B cell (primary cell): Measurements from ENCODE around the gene EPN2. TPM values are rescaled to one million over a fixed set of nuclear protein-coding genes. Genes with fewer than 3 reads are reported as not detected.

Experiments
- ATAC-seq: fragments of 200-7000 bp; cut with Tn5 transposase; one replicate; pipeline ENCODE4 v1.10.0; 2021; ENCODE audit warnings: low read depth, mild to moderate bottlenecking, moderate number of reproducible peaks, moderate library complexity
- CTCF ChIA-PET: fragments of 350-600 bp; sonication (Branson Sonifier 250); formaldehyde crosslinking; loops from one replicate; lab custom pipeline; 2021; ENCODE audit warnings: antibody characterized with exemption, inconsistent platforms; lab: Charles Lee
- POLR2A ChIA-PET: fragments of 350-600 bp; sonication (Branson Sonifier 250); formaldehyde crosslinking; loops from one replicate; lab custom pipeline; 2021; ENCODE audit warnings: antibody characterized with exemption; lab: Charles Lee
- DNase-seq: peaks from one replicate; pipeline ENCODE4 v3.0.0; 2013
- H2AFZ ChIP-seq: 2 replicates; pipeline ENCODE4 v1.6.1; 2012; ENCODE audit warnings: mild to moderate bottlenecking, low read depth, low read length; ENCODE audit not compliant: insufficient read depth, poor library complexity, severe bottlenecking
- H3K27ac ChIP-seq, 2 donors: 1 replicate in 1 of 2; 2 replicates in 1 of 2; pipeline ENCODE4 v1.5.1; 2012 to 2013; ENCODE audit warnings: low read length in 2 of 2, mild to moderate bottlenecking in 2 of 2, moderate library complexity in 1 of 2
- H3K27me3 ChIP-seq, 4 experiments: fragments of 200-600 bp in 1 of 4; sonication (generic) in 1 of 4; replicated peaks in 1 of 4; 1 replicate in 2 of 4; 2 replicates in 2 of 4; pipeline versions ENCODE4 v1.6.1 to v1.7.0; 2013 to 2016; ENCODE audit warnings: low read length in 3 of 4, mild to moderate bottlenecking in 2 of 4, mixed read lengths in 1 of 4, moderate library complexity in 1 of 4; ENCODE audit not compliant: insufficient read depth in 4 of 4, control insufficient read depth in 3 of 4; ENCODE audit errors: control extremely low read depth in 1 of 4
- H3K36me3 ChIP-seq, 2 experiments: replicated peaks in 1 of 2; 1 replicate in 1 of 2; 2 replicates in 1 of 2; pipeline versions ENCODE4 v1.6.1 to v1.7.1; 2013; ENCODE audit warnings: low read length in 1 of 2; ENCODE audit not compliant: insufficient read depth in 2 of 2, control insufficient read depth in 1 of 2; ENCODE audit errors: control extremely low read depth in 1 of 2, extremely low read depth in 1 of 2
- H3K4me1 ChIP-seq, 2 donors: fragments of 200-600 bp in 1 of 2; sonication (generic) in 1 of 2; 1 replicate in 1 of 2; 2 replicates in 1 of 2; pipeline versions ENCODE4 v1.5.1 to v1.6.1; 2013 to 2017; ENCODE audit warnings: low read length in 2 of 2; ENCODE audit not compliant: control insufficient read depth in 2 of 2, insufficient read depth in 2 of 2
- H3K4me2 ChIP-seq: replicated peaks from 2 replicates; pipeline ENCODE3; 2012; ENCODE audit warnings: mild to moderate bottlenecking, low read depth, low read length; ENCODE audit not compliant: poor library complexity, severe bottlenecking
- H3K4me3 ChIP-seq, 5 experiments: fragments of 200-600 bp in 1 of 5; sonication (generic) in 1 of 5; 1 replicate in 3 of 5; 2 replicates in 2 of 5; pipeline versions ENCODE4 v1.5.1 to v1.7.0; 2011 to 2016; ENCODE audit warnings: low read length in 4 of 5, mild to moderate bottlenecking in 4 of 5, low read depth in 2 of 5, control low read depth in 1 of 5, moderate library complexity in 1 of 5; ENCODE audit not compliant: insufficient read depth in 1 of 5; ENCODE audit errors: control extremely low read depth in 1 of 5, extremely low read depth in 1 of 5
- H3K79me2 ChIP-seq: fragments of 200-600 bp; sonication (generic); one replicate; pipeline ENCODE4 v1.6.0; 2016; ENCODE audit warnings: low read length; ENCODE audit not compliant: control insufficient read depth, insufficient read depth
- H3K9ac ChIP-seq: fragments of 200-600 bp; sonication (generic); 2 replicates; pipeline ENCODE4 v1.6.1; 2017; ENCODE audit warnings: mild to moderate bottlenecking, low read length, moderate library complexity
- H3K9me3 ChIP-seq, 3 donors: one replicate each; pipeline versions ENCODE4 v1.6.1 to v1.7.1; 2013; ENCODE audit warnings: low read length in 2 of 3; ENCODE audit not compliant: control insufficient read depth in 2 of 3, insufficient read depth in 1 of 3; ENCODE audit errors: control extremely low read depth in 1 of 3
- H4K20me1 ChIP-seq: 2 replicates; pipeline ENCODE4 v1.6.0; 2012; ENCODE audit warnings: mild to moderate bottlenecking, low read length; ENCODE audit not compliant: insufficient read depth, control insufficient read depth, poor library complexity, severe bottlenecking
- H3K27ac Mint-ChIP-seq: one replicate; pipeline ENCODE4 v1.8.0; 2021; ENCODE audit warnings: mixed read lengths
- H3K27me3 Mint-ChIP-seq: one replicate; pipeline ENCODE4 v1.8.0; 2021; ENCODE audit warnings: mixed read lengths
- H3K4me1 Mint-ChIP-seq: one replicate; pipeline ENCODE4 v1.8.0; 2021; ENCODE audit warnings: mixed read lengths
- H3K4me3 Mint-ChIP-seq: one replicate; pipeline ENCODE4 v1.8.0; 2021; ENCODE audit warnings: mixed read lengths
- H3K9me3 Mint-ChIP-seq: one replicate; pipeline ENCODE4 v1.8.0; 2022; ENCODE audit warnings: mixed read lengths; ENCODE audit not compliant: insufficient read depth
- EZH2 ChIP-seq: IDR thresholded peaks from 2 replicates; pipeline ENCODE4 v1.6.1; 2012; ENCODE audit warnings: borderline replicate concordance, low read depth, mild to moderate bottlenecking, moderate library complexity, low read length; ENCODE audit not compliant: insufficient read depth, poor library complexity, severe bottlenecking
- WGBS: methylation state at CpG from one replicate; pipeline ENCODE4 v1.1.5; 2013; ENCODE audit warnings: missing lambda C conversion rate; ENCODE audit not compliant: insufficient coverage; 5-methylcytosine and 5-hydroxymethylcytosine counted together
- intact Hi-C: fragments of 100-400 bp; cut with micrococcal nuclease; formaldehyde crosslinking; loops from one replicate; pipeline ENCODE4 v1.10.0; 2022
- polyA plus RNA-seq: library from polyadenylated mRNA; depleted of rRNA; stranded (reverse); fragments of >200 nt; gene quantifications from 2 replicates; pipeline ENCODE4 v1.2.3, GENCODE V29; 2012
- total RNA-seq, 2 donors: library from RNA; stranded (reverse); fragments of 120-200 nt in 1 of 2; gene quantifications; 1 replicate in 1 of 2; 2 replicates in 1 of 2; pipeline versions ENCODE4 v1.2.3 to v1.2.4, GENCODE V29; 2013 to 2022
- TF ChIP-seq, protein P1 (sequence below): fragments of 200-600 bp; IDR thresholded peaks from one replicate; pipeline ENCODE4 v1.8.0; 2022; ENCODE audit warnings: antibody characterized with exemption, mild to moderate bottlenecking

Gene EPN2
- total and polyA plus RNA-seq, 2 donors (not counting 1 experiment from before 2014, with no cell fraction given), result 15.7 to 35.6 TPM

DNA sequence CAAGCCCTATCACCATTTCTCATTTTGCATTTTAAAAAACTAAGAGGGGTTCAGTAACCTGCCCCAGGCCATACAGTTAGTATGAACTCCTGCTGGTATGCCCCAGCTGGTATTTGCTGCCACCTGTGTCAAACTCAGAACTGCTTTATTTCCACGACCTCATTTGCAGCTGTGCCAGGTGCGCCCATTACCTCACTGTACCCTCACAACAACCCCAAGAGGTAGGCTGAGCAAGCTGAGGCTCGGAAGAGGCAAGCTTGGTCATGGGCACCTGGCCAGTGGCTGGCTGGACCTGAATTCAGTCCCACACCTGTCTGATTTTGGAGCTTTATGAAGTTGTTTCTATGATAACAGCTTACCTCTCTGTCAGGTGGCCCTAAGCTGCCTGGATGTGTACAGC lies 7.6 kb downstream of the EPN2 start:
- DNase-seq, result no peak
- ChIA-PET POLR2A (no interaction called here), CTCF (no interaction called here)
- no peaks in the 10 kb centered on the region for H3K27me3 Mint-ChIP-seq
- ATAC-seq, result no peak
- Histone ChIP-seq H3K27me3 (no peaks in the 10 kb centered on the region), H3K9me3 (peaks cover 0 to 3% (median 0%) of the 10 kb centered on the region in 3 donors), H3K27ac (no peak overlapping the region), H3K9ac (no peak overlapping the region), H3K79me2 (peaks cover 8% of the 10 kb centered on the region), H3K4me1 (peaks cover 5 to 13% of the 10 kb centered on the region in 2 donors), H2AFZ (no peak overlapping the region), H4K20me1 (peaks cover 19% of the 10 kb centered on the region), H3K4me3 (no peak overlapping the region), H3K4me2 (no peak overlapping the region), H3K36me3 (no peaks in the 10 kb centered on the region)
- intact Hi-C loops, result no loop called here
- no peak for TF ChIP-seq EZH2
- TF ChIP-seq, protein P1, sequence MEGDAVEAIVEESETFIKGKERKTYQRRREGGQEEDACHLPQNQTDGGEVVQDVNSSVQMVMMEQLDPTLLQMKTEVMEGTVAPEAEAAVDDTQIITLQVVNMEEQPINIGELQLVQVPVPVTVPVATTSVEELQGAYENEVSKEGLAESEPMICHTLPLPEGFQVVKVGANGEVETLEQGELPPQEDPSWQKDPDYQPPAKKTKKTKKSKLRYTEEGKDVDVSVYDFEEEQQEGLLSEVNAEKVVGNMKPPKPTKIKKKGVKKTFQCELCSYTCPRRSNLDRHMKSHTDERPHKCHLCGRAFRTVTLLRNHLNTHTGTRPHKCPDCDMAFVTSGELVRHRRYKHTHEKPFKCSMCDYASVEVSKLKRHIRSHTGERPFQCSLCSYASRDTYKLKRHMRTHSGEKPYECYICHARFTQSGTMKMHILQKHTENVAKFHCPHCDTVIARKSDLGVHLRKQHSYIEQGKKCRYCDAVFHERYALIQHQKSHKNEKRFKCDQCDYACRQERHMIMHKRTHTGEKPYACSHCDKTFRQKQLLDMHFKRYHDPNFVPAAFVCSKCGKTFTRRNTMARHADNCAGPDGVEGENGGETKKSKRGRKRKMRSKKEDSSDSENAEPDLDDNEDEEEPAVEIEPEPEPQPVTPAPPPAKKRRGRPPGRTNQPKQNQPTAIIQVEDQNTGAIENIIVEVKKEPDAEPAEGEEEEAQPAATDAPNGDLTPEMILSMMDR, result no peak
- H3K4me3 Mint-ChIP-seq, result no peak overlapping the region
- no peak overlapping the region for H3K27ac Mint-ChIP-seq
- peaks cover 42% of the 10 kb centered on the region for H3K4me1 Mint-ChIP-seq
- 35% methylated on average over 3 of the region's 3 CpGs for WGBS
- H3K9me3 Mint-ChIP-seq, result no peaks in the 10 kb centered on the region

GRCh38 chr17:19247473-19247872 lies 10.3 kb downstream of the EPN2 start:
- H3K27ac ChIP-seq, result no peak overlapping the region
- 84% methylated on average over 3 of the region's 3 CpGs for WGBS
- no peak overlapping the region for H3K4me3 Mint-ChIP-seq
- ChIA-PET POLR2A (no interaction called here), CTCF (interaction anchor here (1.0 to 2.0 kb wide), 2 partner anchors 59 to 266 kb away, joined by 4 read pairs; no protein-coding TSS in a partner anchor)
- no peaks in the 10 kb centered on the region for H3K36me3 ChIP-seq
- H3K9me3 Mint-ChIP-seq, result no peaks in the 10 kb centered on the region
- H3K4me1 Mint-ChIP-seq, result peaks cover 38% of the 10 kb centered on the region
- intact Hi-C loops, result no loop called here
- peaks cover 5 to 13% of the 10 kb centered on the region in 2 donors for H3K4me1 ChIP-seq
- H3K79me2 ChIP-seq, result peaks cover 19% of the 10 kb centered on the region
- peaks cover 19% of the 10 kb centered on the region for H4K20me1 ChIP-seq
- no peak for DNase-seq
- peaks cover 0 to 3% (median 0%) of the 10 kb centered on the region in 3 donors for H3K9me3 ChIP-seq
- TF ChIP-seq, protein P1, result no peak
- TF ChIP-seq EZH2, result no peak
- no peak overlapping the region for H2AFZ ChIP-seq
- H3K27me3 ChIP-seq, result no peaks in the 10 kb centered on the region
- peak overlapping the region; percentile 34 for H3K27ac Mint-ChIP-seq
- no peaks in the 10 kb centered on the region for H3K27me3 Mint-ChIP-seq
- H3K9ac ChIP-seq, result no peak overlapping the region
- no peak overlapping the region for H3K4me3 ChIP-seq
- H3K4me2 ChIP-seq, result no peak overlapping the region
- ATAC-seq, result no peak
